ENCODE measurements around the gene ARHGAP42.

ARHGAP42 gene

DNA sequence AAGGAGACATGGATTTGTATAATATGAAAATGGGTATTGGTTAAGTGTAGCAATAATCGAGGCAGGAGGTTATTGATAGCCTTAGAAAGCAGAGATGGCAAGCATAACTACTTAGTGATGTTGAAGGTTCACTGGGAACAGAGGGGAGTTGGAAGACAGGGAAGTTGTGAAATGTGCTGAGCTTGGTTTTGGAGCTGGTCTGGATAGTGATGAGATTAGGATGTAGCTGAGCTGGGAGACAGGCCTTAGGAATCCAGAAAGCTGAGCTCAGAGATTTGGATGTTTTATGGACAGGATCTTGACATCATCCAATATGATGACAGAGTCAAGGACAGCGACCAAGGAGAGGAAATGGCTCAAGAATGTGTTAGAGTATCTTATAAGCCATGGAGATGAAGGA lies 113.1 kb downstream of the ARHGAP42 start:
- DNase-seq (ENCODE audit: low spot score) = no peak

GRCh38 chr11:100801225-100801999 lies 114.3 kb downstream of the ARHGAP42 start:
- DNase-seq (ENCODE audit: low spot score) = no peak

DNA sequence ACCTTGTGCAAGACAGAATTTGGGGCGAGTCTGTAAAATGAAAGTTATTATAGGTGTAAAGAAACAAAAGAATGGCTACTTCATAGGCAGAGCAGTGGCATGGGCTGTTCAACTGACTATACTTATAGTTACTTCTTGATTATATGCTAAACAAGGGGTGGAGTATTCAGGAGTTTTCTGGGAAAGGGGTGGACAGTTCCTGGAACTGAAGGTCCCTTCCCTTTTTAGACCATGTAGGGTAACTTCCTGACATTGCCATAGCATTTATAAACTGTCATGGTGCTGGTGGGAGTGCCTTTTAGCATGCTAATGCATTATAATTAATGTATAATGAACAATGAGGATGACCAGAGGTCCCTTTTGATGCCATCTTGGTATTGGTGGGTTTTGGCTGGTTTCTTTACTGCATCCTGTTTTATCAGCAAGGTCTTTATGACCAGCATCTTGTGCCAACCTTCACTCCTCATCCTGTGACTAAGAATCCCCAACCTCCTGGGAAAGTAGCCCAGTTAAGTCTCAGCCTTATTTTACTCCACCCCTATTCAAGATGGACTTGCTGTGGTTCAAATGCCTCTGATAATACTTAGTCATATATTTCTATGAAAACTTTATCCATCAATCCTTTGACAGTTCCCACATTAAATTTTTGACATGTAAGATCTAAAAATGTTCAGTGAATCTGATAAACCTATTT lies 118.6 kb downstream of the ARHGAP42 start:
- DNase-seq (ENCODE audit: low spot score) = no peak

- no peak for DNase-seq (ENCODE audit: low spot score)
Observed at GRCh38 chr11:100806296-100806695, 119.2 kb downstream of the ARHGAP42 start.

DNA sequence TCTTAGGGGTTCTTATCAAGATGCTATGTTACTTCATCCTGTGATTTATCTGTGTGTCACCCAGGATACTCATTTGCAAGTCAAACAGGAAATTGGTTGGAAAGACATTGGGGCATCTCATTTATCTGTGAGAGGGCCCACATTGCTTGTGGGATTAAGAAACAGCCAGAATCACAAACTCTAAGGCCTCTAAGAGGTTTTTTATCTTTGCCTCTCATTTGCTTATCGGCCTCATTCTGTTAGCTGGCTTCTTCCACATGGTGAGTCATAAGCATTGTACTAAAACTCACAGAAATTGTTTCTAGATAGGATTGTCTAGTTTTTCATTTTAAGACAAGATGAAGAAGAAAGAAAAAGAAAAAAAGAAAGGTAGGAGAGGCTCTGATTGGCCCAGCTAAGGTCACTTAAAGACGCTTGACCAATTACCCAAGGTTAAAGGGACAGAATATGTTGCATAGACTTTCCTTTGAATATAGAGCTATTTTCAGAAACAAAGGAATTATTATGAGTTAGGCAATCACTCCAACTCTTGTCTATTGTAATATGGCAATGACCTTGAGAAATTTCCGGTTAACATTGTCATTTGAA lies 121.9 kb downstream of the ARHGAP42 start:
- no peak for DNase-seq (ENCODE audit: low spot score)

- no peak for DNase-seq (ENCODE audit: low spot score)
Observed at GRCh38 chr11:100810146-100810545, 123.1 kb downstream of the ARHGAP42 start.

DNA sequence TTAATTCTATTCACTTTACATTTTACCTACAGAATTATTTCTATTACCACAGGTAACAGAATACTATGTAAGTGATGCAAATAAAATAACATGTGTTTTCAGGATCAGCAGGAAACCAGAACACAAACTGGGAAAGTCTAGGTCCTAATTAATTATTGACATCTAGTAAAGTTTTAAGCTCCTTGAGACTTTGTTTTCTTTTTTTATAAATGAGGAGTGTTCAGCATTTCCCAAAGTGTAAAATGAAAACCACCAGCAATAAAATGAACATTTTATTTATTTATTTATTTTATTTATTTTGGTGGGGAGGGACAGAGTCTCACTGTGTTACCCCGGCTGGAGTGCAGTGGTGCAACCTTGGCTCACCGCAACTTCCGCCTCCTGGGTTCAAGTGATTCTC lies 123.6 kb downstream of the ARHGAP42 start:
- DNase-seq (ENCODE audit: low spot score) = no peak

GRCh38 chr11:100812517-100812916 lies 125.4 kb downstream of the ARHGAP42 start:
- DNase-seq (ENCODE audit: low spot score) = no peak

- DNase-seq (ENCODE audit: low spot score) = no peak
Observed at GRCh38 chr11:100815787-100816330, 128.8 kb downstream of the ARHGAP42 start.

GRCh38 chr11:100816823-100817222 lies 129.7 kb downstream of the ARHGAP42 start:
- DNase-seq (ENCODE audit: low spot score) = no peak

DNA sequence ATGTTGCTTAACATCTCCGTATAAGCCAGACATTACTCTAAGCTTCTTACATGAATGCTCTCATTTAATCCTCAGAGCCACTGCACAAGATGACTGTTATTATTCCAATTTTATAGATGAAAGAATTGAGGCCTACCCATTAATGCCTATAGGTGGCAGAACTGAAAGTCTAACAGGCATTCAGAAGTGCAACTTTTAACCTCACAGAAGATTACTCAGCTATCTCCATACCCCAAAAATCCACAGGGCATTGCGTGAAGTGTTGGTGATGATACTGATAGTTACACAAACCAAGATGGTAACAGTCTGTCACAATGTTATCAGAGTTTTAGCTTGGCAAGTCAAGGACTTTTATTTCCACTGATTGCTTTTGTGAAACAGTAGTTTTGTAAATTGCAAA lies 130.5 kb downstream of the ARHGAP42 start:
- no peak for DNase-seq (ENCODE audit: low spot score)

DNA sequence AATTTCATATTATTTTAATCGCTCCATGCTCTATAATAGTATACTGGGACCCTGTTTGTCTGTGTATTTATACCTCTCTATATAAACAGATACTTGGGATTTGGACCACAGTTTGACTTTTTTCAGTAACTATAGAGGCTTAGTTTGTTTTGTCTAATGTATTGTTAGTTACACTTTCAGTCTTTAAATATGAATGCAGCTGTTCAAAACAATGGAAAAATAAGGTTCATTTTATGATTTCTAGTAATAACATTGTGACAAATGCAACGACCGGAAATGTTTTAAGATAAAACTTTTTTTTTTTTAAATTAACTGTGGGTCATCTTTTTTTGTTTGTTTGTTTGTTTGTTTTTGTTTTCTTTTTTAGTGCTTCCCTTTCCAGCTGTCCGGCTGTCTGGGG lies 133.5 kb downstream of the ARHGAP42 start:
- no peak for DNase-seq (ENCODE audit: low spot score)

- DNase-seq (ENCODE audit: low spot score) = no peak
Observed at GRCh38 chr11:100821198-100821597, 134.1 kb downstream of the ARHGAP42 start.

DNA sequence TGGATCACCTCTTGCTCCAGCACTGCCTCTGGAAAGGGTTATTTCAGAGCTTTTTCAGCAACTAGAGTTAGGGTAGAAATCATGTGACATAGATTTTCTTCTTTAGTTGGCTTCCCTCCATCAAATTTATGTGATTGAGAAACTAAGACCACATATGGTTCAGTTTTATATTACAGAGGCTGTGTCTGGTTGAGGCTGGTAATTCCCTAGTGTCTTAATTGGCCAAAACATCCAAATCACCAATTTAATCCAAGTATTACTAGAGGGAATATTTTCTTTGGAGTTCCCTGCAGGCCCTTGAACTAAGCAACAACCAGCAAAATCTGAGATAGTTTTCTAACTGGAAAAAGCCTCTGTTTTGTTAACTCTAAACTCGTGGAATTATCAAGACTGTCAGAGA lies 136.3 kb downstream of the ARHGAP42 start:
- no peak for DNase-seq (ENCODE audit: low spot score)

- no peak for DNase-seq (ENCODE audit: low spot score)
Observed at GRCh38 chr11:100824041-100824809, 137.1 kb downstream of the ARHGAP42 start.

- no peak for DNase-seq (ENCODE audit: low spot score)
Observed at GRCh38 chr11:100825626-100826025, 138.5 kb downstream of the ARHGAP42 start.

- DNase-seq (ENCODE audit: low spot score) = no peak
Observed at GRCh38 chr11:100827934-100828661, 141.0 kb downstream of the ARHGAP42 start.

DNA sequence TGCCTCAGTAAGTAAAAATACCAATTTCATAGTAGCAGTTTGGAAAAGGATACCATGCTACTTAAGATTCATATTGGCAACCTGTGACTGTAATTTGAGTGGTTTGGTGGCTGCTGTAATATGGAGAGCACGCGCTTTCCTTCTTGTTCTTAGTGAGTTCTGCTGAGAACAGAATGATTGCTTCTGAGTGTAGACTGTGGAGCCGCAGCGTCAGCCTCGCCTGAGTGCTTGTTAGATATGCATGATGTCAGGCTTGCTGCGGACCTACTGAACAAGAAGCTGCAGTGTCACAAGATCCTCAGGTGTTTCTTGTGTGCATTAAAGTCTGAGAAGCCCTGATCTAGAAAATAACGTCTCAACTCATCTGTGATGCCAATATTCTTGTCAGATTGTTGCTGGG lies 143.2 kb downstream of the ARHGAP42 start:
- DNase-seq (ENCODE audit: low spot score) = no peak

GRCh38 chr11:100830978-100831732 lies 144.1 kb downstream of the ARHGAP42 start:
- no peak for DNase-seq (ENCODE audit: low spot score)

GRCh38 chr11:100831929-100832494 lies 144.9 kb downstream of the ARHGAP42 start:
- DNase-seq (ENCODE audit: low spot score) = no peak

All from hematopoietic multipotent progenitor cell treated with erythropoietin and hydrocortisone succinate and interleukin-3 and kit ligand, for 15 days (in vitro differentiated cells).